ENCODE measurements around the gene ABL1. TPM values are rescaled to one million over a fixed set of nuclear protein-coding genes. Genes with fewer than 3 reads are reported as not detected.

Gene ABL1
- total RNA-seq, 1 experiment from 2014 or later, result 78.6 TPM

DNA sequence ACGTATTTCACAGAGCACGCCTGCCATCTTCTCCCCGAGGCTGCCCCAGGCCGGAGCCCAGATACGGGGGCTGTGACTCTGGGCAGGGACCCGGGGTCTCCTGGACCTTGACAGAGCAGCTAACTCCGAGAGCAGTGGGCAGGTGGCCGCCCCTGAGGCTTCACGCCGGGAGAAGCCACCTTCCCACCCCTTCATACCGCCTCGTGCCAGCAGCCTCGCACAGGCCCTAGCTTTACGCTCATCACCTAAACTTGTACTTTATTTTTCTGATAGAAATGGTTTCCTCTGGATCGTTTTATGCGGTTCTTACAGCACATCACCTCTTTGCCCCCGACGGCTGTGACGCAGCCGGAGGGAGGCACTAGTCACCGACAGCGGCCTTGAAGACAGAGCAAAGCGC is 51.9 kb downstream of the ABL1 start:
- H3K27ac ChIP-seq (ENCODE audit: low read depth, low read length, poor library complexity, severe bottlenecking), result no peak overlapping the region
- intact Hi-C loops (cut with micrococcal nuclease; ENCODE audit: unreplicated experiment), result no loop called here
- POLR2A ChIA-PET (ENCODE audit: low non-redundant PET), result no interaction called here
- H3K9me3 ChIP-seq (ENCODE audit: low read depth, low read length, poor library complexity, severe bottlenecking), result no peaks in the 10 kb centered on the region
- no peaks in the 10 kb centered on the region for H3K27me3 ChIP-seq (replicated peaks; ENCODE audit: insufficient read depth, low read depth, low read length, poor library complexity)
- DNase-seq (ENCODE audit: low spot score), result no peak
- no peaks in the 10 kb centered on the region for H3K4me1 ChIP-seq (ENCODE audit: insufficient read depth, low read length, poor library complexity, severe bottlenecking)
- TF ChIP-seq, protein P1, sequence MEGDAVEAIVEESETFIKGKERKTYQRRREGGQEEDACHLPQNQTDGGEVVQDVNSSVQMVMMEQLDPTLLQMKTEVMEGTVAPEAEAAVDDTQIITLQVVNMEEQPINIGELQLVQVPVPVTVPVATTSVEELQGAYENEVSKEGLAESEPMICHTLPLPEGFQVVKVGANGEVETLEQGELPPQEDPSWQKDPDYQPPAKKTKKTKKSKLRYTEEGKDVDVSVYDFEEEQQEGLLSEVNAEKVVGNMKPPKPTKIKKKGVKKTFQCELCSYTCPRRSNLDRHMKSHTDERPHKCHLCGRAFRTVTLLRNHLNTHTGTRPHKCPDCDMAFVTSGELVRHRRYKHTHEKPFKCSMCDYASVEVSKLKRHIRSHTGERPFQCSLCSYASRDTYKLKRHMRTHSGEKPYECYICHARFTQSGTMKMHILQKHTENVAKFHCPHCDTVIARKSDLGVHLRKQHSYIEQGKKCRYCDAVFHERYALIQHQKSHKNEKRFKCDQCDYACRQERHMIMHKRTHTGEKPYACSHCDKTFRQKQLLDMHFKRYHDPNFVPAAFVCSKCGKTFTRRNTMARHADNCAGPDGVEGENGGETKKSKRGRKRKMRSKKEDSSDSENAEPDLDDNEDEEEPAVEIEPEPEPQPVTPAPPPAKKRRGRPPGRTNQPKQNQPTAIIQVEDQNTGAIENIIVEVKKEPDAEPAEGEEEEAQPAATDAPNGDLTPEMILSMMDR (conservative IDR thresholded peaks at IDR 0.05; ENCODE audit: low read depth, low read length), result no peak
- TF ChIP-seq EZH2 (IDR thresholded peaks at IDR 0.05; ENCODE audit: borderline replicate concordance, low read depth, low read length, poor library complexity, severe bottlenecking), result no peak
- CTCF ChIA-PET, result no interaction called here
- BruUV-seq (replicated peaks), result no TSS peak
- peaks cover 70% of the 10 kb centered on the region for H3K36me3 ChIP-seq (ENCODE audit: insufficient read depth, low read length, poor library complexity, severe bottlenecking)
- H3K4me3 ChIP-seq (ENCODE audit: low read depth, low read length, poor library complexity, severe bottlenecking), result no peak overlapping the region

DNA sequence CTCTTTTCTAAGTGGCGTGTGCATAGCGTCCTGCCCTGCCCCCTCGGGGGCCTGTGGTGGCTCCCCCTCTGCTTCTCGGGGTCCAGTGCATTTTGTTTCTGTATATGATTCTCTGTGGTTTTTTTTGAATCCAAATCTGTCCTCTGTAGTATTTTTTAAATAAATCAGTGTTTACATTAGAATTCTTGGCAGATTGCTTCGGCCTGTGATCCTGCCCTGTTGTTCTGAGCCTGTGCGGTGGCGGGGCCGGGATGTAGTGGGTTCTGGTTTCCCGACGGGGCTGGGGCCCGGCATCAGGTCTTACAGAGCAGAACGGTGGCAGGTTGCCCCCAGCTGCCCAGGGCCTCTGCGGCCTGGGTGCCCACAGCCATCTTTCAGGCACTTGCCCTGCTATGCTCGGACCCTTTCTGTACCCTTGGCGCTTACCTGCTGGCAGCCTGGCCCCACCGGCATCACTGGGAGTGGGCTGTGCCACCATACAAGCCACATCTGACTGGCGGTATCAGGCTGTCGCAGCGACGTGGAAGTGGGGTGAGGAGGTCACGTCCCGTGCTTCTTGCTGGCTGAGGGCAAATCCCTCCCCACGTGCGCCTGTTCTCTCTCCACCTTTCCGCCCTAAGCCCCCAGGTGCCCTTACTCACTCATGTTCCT is 52.6 kb downstream of the ABL1 start:
- H3K4me1 ChIP-seq (ENCODE audit: insufficient read depth, low read length, poor library complexity, severe bottlenecking), result no peaks in the 10 kb centered on the region
- no TSS peak for BruUV-seq (replicated peaks)
- intact Hi-C loops (cut with micrococcal nuclease; ENCODE audit: unreplicated experiment), result no loop called here
- H3K4me3 ChIP-seq (ENCODE audit: low read depth, low read length, poor library complexity, severe bottlenecking), result no peak overlapping the region
- no peaks in the 10 kb centered on the region for H3K27me3 ChIP-seq (replicated peaks; ENCODE audit: insufficient read depth, low read depth, low read length, poor library complexity)
- peaks cover 66% of the 10 kb centered on the region for H3K36me3 ChIP-seq (ENCODE audit: insufficient read depth, low read length, poor library complexity, severe bottlenecking)
- no peak overlapping the region for H3K27ac ChIP-seq (ENCODE audit: low read depth, low read length, poor library complexity, severe bottlenecking)
- ChIA-PET CTCF (no interaction called here), POLR2A (ENCODE audit: low non-redundant PET) (no interaction called here)
- no peak for TF ChIP-seq EZH2 (IDR thresholded peaks at IDR 0.05; ENCODE audit: borderline replicate concordance, low read depth, low read length, poor library complexity, severe bottlenecking)
- TF ChIP-seq, protein P1 (conservative IDR thresholded peaks at IDR 0.05; ENCODE audit: low read depth, low read length), result no peak
- H3K9me3 ChIP-seq (ENCODE audit: low read depth, low read length, poor library complexity, severe bottlenecking), result no peaks in the 10 kb centered on the region
- DNase-seq (ENCODE audit: low spot score), result no peak

DNA sequence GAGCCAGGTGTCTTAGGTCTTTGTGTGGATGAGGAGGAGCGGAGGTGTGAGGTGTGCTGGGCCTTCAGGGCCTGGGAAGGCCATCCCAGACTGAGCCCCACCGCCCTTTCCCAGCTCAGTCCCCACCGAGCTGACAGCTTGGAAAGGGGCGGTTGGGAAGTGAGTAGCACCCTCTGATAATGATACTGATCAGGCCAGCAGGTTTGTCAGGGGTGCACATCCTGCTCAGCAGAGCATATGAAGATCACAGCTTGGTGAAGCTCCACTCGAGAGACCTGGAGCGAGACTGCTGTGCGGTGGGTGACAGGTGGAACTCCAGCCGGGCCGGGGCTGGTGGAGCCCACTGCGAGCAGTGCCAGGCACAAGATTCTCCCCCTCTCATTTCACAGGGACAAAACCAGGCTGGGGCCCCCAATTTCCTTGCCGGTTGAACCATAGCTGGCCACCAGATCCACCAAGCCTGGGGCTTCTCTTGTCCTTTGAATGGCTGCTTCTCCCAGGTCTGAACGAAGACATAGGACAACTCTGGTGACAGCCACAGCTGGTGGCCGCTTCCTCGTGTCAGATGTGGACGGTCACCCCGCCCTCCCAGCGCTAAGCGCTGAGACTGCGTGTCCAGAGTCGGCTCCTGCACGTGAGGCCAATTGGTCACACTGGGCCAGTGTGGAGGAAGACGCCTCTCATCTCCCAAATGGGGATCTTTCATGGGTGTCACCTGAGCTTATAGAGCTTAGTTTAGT is 53.3 kb downstream of the ABL1 start:
- no peak overlapping the region for H3K4me3 ChIP-seq (ENCODE audit: low read depth, low read length, poor library complexity, severe bottlenecking)
- POLR2A ChIA-PET (ENCODE audit: low non-redundant PET), result no interaction called here
- BruUV-seq (replicated peaks), result no TSS peak
- no peak for DNase-seq (ENCODE audit: low spot score)
- H3K27ac ChIP-seq (ENCODE audit: low read depth, low read length, poor library complexity, severe bottlenecking), result no peak overlapping the region
- CTCF ChIA-PET, result no interaction called here
- no peaks in the 10 kb centered on the region for H3K4me1 ChIP-seq (ENCODE audit: insufficient read depth, low read length, poor library complexity, severe bottlenecking)
- intact Hi-C loops (cut with micrococcal nuclease; ENCODE audit: unreplicated experiment), result no loop called here
- no peaks in the 10 kb centered on the region for H3K27me3 ChIP-seq (replicated peaks; ENCODE audit: insufficient read depth, low read depth, low read length, poor library complexity)
- H3K36me3 ChIP-seq (ENCODE audit: insufficient read depth, low read length, poor library complexity, severe bottlenecking), result peaks cover 68% of the 10 kb centered on the region
- TF ChIP-seq EZH2 (IDR thresholded peaks at IDR 0.05; ENCODE audit: borderline replicate concordance, low read depth, low read length, poor library complexity, severe bottlenecking), result no peak
- TF ChIP-seq, protein P1 (conservative IDR thresholded peaks at IDR 0.05; ENCODE audit: low read depth, low read length), result no peak
- no peaks in the 10 kb centered on the region for H3K9me3 ChIP-seq (ENCODE audit: low read depth, low read length, poor library complexity, severe bottlenecking)

Data from A673 (cell line).